SK-N-SH treated with all-trans-retinoic acid at 6 μM for 48 hours (cell line): ENCODE data around the gene RPL39L.

Experiments used
- ATAC-seq: fragments of 200-7000 bp; cut with Tn5 transposase; 3 replicates; pipeline ENCODE4 v1.9.1; 2020; ENCODE audit warnings: mild to moderate bottlenecking, moderate library complexity
- ARNTL ChIP-seq: fragments of 450-650 bp; formaldehyde crosslinking; IDR thresholded peaks from 2 replicates; pipeline ENCODE4 v1.5.0; 2020; ENCODE audit warnings: low read depth, mild to moderate bottlenecking, moderate library complexity, borderline replicate concordance
- BACH2 ChIP-seq: fragments of 250-450 bp; sonication (Bioruptor Pico); IDR thresholded peaks from 2 replicates; pipeline ENCODE4 v1.9.0; 2021; ENCODE audit warnings: mild to moderate bottlenecking, borderline replicate concordance
- CREB5 ChIP-seq: fragments of 250-450 bp; sonication (Bioruptor Pico); IDR thresholded peaks from 2 replicates; pipeline ENCODE4 v1.5.1; 2020; ENCODE audit warnings: low read depth, mild to moderate bottlenecking, moderate library complexity
- CSRNP3 ChIP-seq: fragments of 250-450 bp; sonication (Bioruptor Pico); IDR thresholded peaks from 2 replicates; pipeline ENCODE4 v1.5.1; 2021; ENCODE audit warnings: mild to moderate bottlenecking, moderate library complexity
- ESRRG ChIP-seq: fragments of 250-450 bp; sonication (Bioruptor Pico); IDR thresholded peaks from 2 replicates; pipeline ENCODE4 v1.6.1; 2021; ENCODE audit warnings: mild to moderate bottlenecking
- ISL1 ChIP-seq: fragments of 250-450 bp; sonication (Bioruptor Pico); IDR thresholded peaks from 2 replicates; pipeline ENCODE4 v2.1.2; 2022; ENCODE audit warnings: mild to moderate bottlenecking, moderate library complexity
- OSR1 ChIP-seq: fragments of 250-450 bp; sonication (Bioruptor Pico); IDR thresholded peaks from 2 replicates; pipeline ENCODE4 v1.8.0; 2022; ENCODE audit warnings: moderate library complexity, mild to moderate bottlenecking, inconsistent platforms
- PATZ1 ChIP-seq: fragments of 250-450 bp; sonication (Bioruptor Pico); IDR thresholded peaks from 2 replicates; pipeline ENCODE4 v1.8.0; 2020; ENCODE audit warnings: mild to moderate bottlenecking, moderate library complexity, borderline replicate concordance
- POU6F1 ChIP-seq: fragments of 250-450 bp; sonication (Bioruptor Pico); IDR thresholded peaks from 2 replicates; pipeline ENCODE4 v1.8.0; 2021; ENCODE audit warnings: low read depth, mild to moderate bottlenecking, moderate library complexity, borderline replicate concordance
- RARB ChIP-seq: fragments of 250-450 bp; sonication (Bioruptor Pico); IDR thresholded peaks from 2 replicates; pipeline ENCODE4 v1.8.0; 2021; ENCODE audit warnings: mild to moderate bottlenecking, moderate library complexity
- SNAI2 ChIP-seq: fragments of 250-450 bp; sonication (Bioruptor Pico); IDR thresholded peaks from 2 replicates; pipeline ENCODE4 v1.5.0; 2020; ENCODE audit warnings: mild to moderate bottlenecking, moderate library complexity
- TCF4 ChIP-seq: fragments of 250-450 bp; sonication (Bioruptor Pico); IDR thresholded peaks from 2 replicates; pipeline ENCODE4 v1.8.0; 2021; ENCODE audit warnings: mild to moderate bottlenecking, moderate library complexity, borderline replicate concordance
- TOX ChIP-seq: fragments of 250-450 bp; sonication (Bioruptor Pico); IDR thresholded peaks from 2 replicates; pipeline ENCODE4 v1.8.0; 2021; ENCODE audit warnings: mild to moderate bottlenecking, moderate library complexity, borderline replicate concordance
- TSHZ2 ChIP-seq: fragments of 250-450 bp; sonication (Bioruptor Pico); IDR thresholded peaks from 2 replicates; pipeline ENCODE4 v1.5.0; 2020; ENCODE audit warnings: mild to moderate bottlenecking, moderate library complexity
- ZC3H10 ChIP-seq: fragments of 250-450 bp; sonication (Bioruptor Pico); IDR thresholded peaks from 2 replicates; pipeline ENCODE4 v1.5.1; 2021; ENCODE audit warnings: mild to moderate bottlenecking, moderate library complexity
- ZFP3 ChIP-seq: fragments of 250-450 bp; sonication (Bioruptor Pico); IDR thresholded peaks from 2 replicates; pipeline ENCODE4 v1.5.0; 2020; ENCODE audit warnings: mild to moderate bottlenecking, moderate library complexity
- ZFP30 ChIP-seq: fragments of 450-650 bp; formaldehyde crosslinking; IDR thresholded peaks from 2 replicates; pipeline ENCODE4 v1.5.0; 2022; ENCODE audit warnings: mild to moderate bottlenecking, moderate library complexity
- ZNF565 ChIP-seq: fragments of 450-650 bp; formaldehyde crosslinking; conservative IDR thresholded peaks from 2 replicates; pipeline ENCODE4 v1.5.0; 2020; ENCODE audit warnings: low read depth, mild to moderate bottlenecking, moderate library complexity
- ZNF70 ChIP-seq: fragments of 450-650 bp; formaldehyde crosslinking; IDR thresholded peaks from 2 replicates; pipeline ENCODE4 v1.5.0; 2020; ENCODE audit warnings: mild to moderate bottlenecking, moderate library complexity
- ZNF8 ChIP-seq: fragments of 450-650 bp; formaldehyde crosslinking; IDR thresholded peaks from 2 replicates; pipeline ENCODE4 v1.5.0; 2020; ENCODE audit warnings: mild to moderate bottlenecking, moderate library complexity

RPL39L gene

GRCh38 chr3:187110156-187110555 lies 29.1 kb downstream of the RPL39L start:
- TF ChIP-seq ZFP30 (CRISPR knock-in tag) (no peak), BACH2 (CRISPR knock-in tag) (no peak), PATZ1 (CRISPR knock-in tag) (no peak), ZNF565 (CRISPR knock-in tag) (no peak), POU6F1 (CRISPR knock-in tag) (no peak), SNAI2 (no peak), ISL1 (CRISPR knock-in tag) (no peak), ZNF70 (CRISPR knock-in tag) (no peak), CSRNP3 (CRISPR knock-in tag) (no peak), RARB (CRISPR knock-in tag) (no peak), TCF4 (CRISPR knock-in tag) (no peak), TSHZ2 (CRISPR knock-in tag) (no peak)
- no peak for ATAC-seq

- no peak for TF ChIP-seq ISL1 (CRISPR knock-in tag)
- TF ChIP-seq PATZ1 (CRISPR knock-in tag): no peak
- TF ChIP-seq SNAI2: no peak
- TF ChIP-seq ZC3H10 (CRISPR knock-in tag): no peak
- no peak for TF ChIP-seq ZNF70 (CRISPR knock-in tag)
- no peak for TF ChIP-seq TSHZ2 (CRISPR knock-in tag)
- TF ChIP-seq ZNF8: no peak
- no peak for TF ChIP-seq POU6F1 (CRISPR knock-in tag)
- TF ChIP-seq OSR1 (CRISPR knock-in tag): no peak
- no peak for TF ChIP-seq CSRNP3 (CRISPR knock-in tag)
- TF ChIP-seq ZNF565 (CRISPR knock-in tag): no peak
- TF ChIP-seq ZFP3 (CRISPR knock-in tag): no peak
- TF ChIP-seq CREB5: no peak
- TF ChIP-seq TOX (CRISPR knock-in tag): no peak
- no peak for TF ChIP-seq RARB (CRISPR knock-in tag)
- no peak for TF ChIP-seq BACH2 (CRISPR knock-in tag)
- no peak for TF ChIP-seq ARNTL (CRISPR knock-in tag)
- no peak for TF ChIP-seq ESRRG (CRISPR knock-in tag)
- TF ChIP-seq, all 23 proteins: peak for 0
- ATAC-seq: no peak
Measured at GRCh38 chr3:187107989-187108388, 31.3 kb downstream of the RPL39L start.
